Transverse colon (tissue), 3 donors: ENCODE measurements around the gene OR52E6.

Experiments used
- CTCF ChIP-seq, 5 experiments: fragments of 200-600 bp in 3 of 5; fragments of 450-650 bp in 2 of 5; sonication (generic) in 3 of 5; IDR thresholded peaks; 1 replicate in 2 of 5; 2 replicates in 3 of 5; pipeline ENCODE4 v1.5.1; 2016 to 2017; ENCODE audit warnings: antibody characterized with exemption in 5 of 5, inconsistent platforms in 3 of 5, mild to moderate bottlenecking in 2 of 5, moderate library complexity in 1 of 5
- POLR2A ChIP-seq: fragments of 450-650 bp; IDR thresholded peaks from one replicate; pipeline ENCODE4 v1.6.1; 2016; ENCODE audit warnings: antibody characterized with exemption, mild to moderate bottlenecking, moderate library complexity

GRCh38 chr11:5887172-5887571 is 45.5 kb upstream of the OR52E6 start:
- TF ChIP-seq POLR2A (no peak), CTCF (IDR thresholded peaks at IDR 0.05) (no peak)
